Upper lobe of left lung (tissue), 6 donors: ENCODE measurements around the gene FAM168A. TPM values are rescaled to one million over a fixed set of nuclear protein-coding genes. Genes with fewer than 3 reads are reported as not detected.

ENCODE experiments used
- ATAC-seq, 2 donors: fragments of 200-7000 bp; cut with Tn5 transposase; one replicate each; pipeline ENCODE4 v1.9.1; 2022; ENCODE audit warnings: mild to moderate bottlenecking in 2 of 2, moderate library complexity in 2 of 2; ENCODE audit not compliant: low FRiP score in 2 of 2
- DNase-seq, 2 donors: peaks; one replicate each; pipeline ENCODE4 v3.0.0-alpha.2; 2019 to 2020
- H3K27ac ChIP-seq, 4 donors: fragments of 200-600 bp; sonication (generic); one replicate each; pipeline ENCODE4 v1.5.1; 2016 to 2019
- H3K27me3 ChIP-seq, 4 donors: fragments of 200-600 bp; sonication (generic); one replicate each; pipeline ENCODE4 v1.5.1; 2017 to 2019
- H3K36me3 ChIP-seq, 4 donors: fragments of 200-600 bp; sonication (generic); one replicate each; pipeline ENCODE4 v1.5.1; 2016 to 2019
- H3K4me1 ChIP-seq, 4 donors: fragments of 200-600 bp; sonication (generic); one replicate each; pipeline ENCODE4 v1.5.1; 2018 to 2019
- H3K4me3 ChIP-seq, 4 donors: fragments of 200-600 bp; sonication (generic); one replicate each; pipeline ENCODE4 v1.5.1; 2017 to 2019; ENCODE audit warnings: mild to moderate bottlenecking in 2 of 4, moderate library complexity in 1 of 4
- H3K9me3 ChIP-seq, 4 donors: fragments of 200-600 bp; sonication (generic); one replicate each; pipeline ENCODE4 v1.5.1; 2018 to 2019
- CTCF ChIP-seq, 6 experiments: fragments of 450-650 bp in 4 of 6; fragments of 200-600 bp in 2 of 6; sonication (generic) in 2 of 6; IDR thresholded peaks; one replicate each; pipeline ENCODE4 v1.5.1; 2016 to 2019; ENCODE audit warnings: antibody characterized with exemption in 6 of 6
- EP300 ChIP-seq, 4 donors: sonication (generic); formaldehyde crosslinking; IDR thresholded peaks; one replicate each; pipeline ENCODE4 v1.5.1; 2017; ENCODE audit warnings: antibody characterized with exemption in 4 of 4, control low read depth in 2 of 4
- POLR2A ChIP-seq, 4 donors: fragments of 450-650 bp; IDR thresholded peaks; one replicate each; pipeline ENCODE4 v1.5.1; 2016 to 2017; ENCODE audit warnings: antibody characterized with exemption in 4 of 4, mild to moderate bottlenecking in 2 of 4
- POLR2AphosphoS5 ChIP-seq, 2 donors: sonication (generic); formaldehyde crosslinking; IDR thresholded peaks; one replicate each; pipeline ENCODE4 v1.5.1; 2017; ENCODE audit warnings: antibody characterized with exemption in 2 of 2
- WGBS, 2 donors: methylation state at CpG; one replicate each; pipeline ENCODE4 v1.1.5; 2017 to 2018; 5-methylcytosine and 5-hydroxymethylcytosine counted together
- total RNA-seq, 6 donors: library from RNA; depleted of rRNA in 4 of 6; stranded (reverse); fragments of >200 nt in 4 of 6; gene quantifications; one replicate each; pipeline versions ENCODE4 v1.1.0 to v1.2.1, GENCODE V29; 2016 to 2021
- donor health status: DM: no; HTN: no; CAD: no; lungs with moderate emphysema.
- donor health status: DM: no; HTN: yes; CAD: no; lungs with severe emphysema.

Gene FAM168A
- total RNA-seq, 6 donors from 2014 or later = 15.7 to 30.7 (median 24.1) TPM

GRCh38 chr11:73596547-73596946 lies 1.4 kb downstream of the FAM168A start:
- Histone ChIP-seq H3K4me3 (peak overlapping the region in 1 of 4 donors; percentile 82), H3K36me3 (no peaks in the 10 kb centered on the region), H3K27me3 (no peaks in the 10 kb centered on the region), H3K4me1 (peaks cover 8 to 20% (median 15%) of the 10 kb centered on the region in 4 donors), H3K9me3 (no peaks in the 10 kb centered on the region), H3K27ac (no peak overlapping the region)
- TF ChIP-seq POLR2AphosphoS5 (IDR thresholded peaks at IDR 0.05) (no peak), CTCF (IDR thresholded peaks at IDR 0.05) (no peak), EP300 (IDR thresholded peaks at IDR 0.05) (no peak), POLR2A (IDR thresholded peaks at IDR 0.05) (no peak)
- DNase-seq = no peak
- ATAC-seq = no peak
- 93 to 96% methylated on average over 2 of the region's 2 CpGs for WGBS, 2 donors

- Histone ChIP-seq H3K4me1 (peaks cover 8 to 13% (median 11%) of the 10 kb centered on the region in 4 donors), H3K27ac (no peak overlapping the region), H3K27me3 (no peaks in the 10 kb centered on the region), H3K36me3 (no peaks in the 10 kb centered on the region), H3K4me3 (no peak overlapping the region), H3K9me3 (no peaks in the 10 kb centered on the region)
- DNase-seq (no peak), ATAC-seq (no peak)
- WGBS, 2 donors = 92% methylated on average over 3 of the region's 3 CpGs
- TF ChIP-seq EP300 (IDR thresholded peaks at IDR 0.05) (no peak), POLR2AphosphoS5 (IDR thresholded peaks at IDR 0.05) (no peak), CTCF (IDR thresholded peaks at IDR 0.05) (no peak), POLR2A (IDR thresholded peaks at IDR 0.05) (no peak)
Observed at GRCh38 chr11:73592640-73593039, 5.3 kb downstream of the FAM168A start.

- Histone ChIP-seq H3K27ac (no peak overlapping the region), H3K27me3 (no peaks in the 10 kb centered on the region), H3K9me3 (no peaks in the 10 kb centered on the region), H3K4me3 (no peak overlapping the region), H3K36me3 (no peaks in the 10 kb centered on the region), H3K4me1 (peaks cover 2 to 6% (median 4%) of the 10 kb centered on the region in 4 donors)
- ATAC-seq (no peak), DNase-seq (no peak)
- WGBS, 2 donors = 93 to 97% methylated on average over 4 of the region's 4 CpGs
- no peak for TF ChIP-seq CTCF (IDR thresholded peaks at IDR 0.05)
- no peak for TF ChIP-seq POLR2AphosphoS5 (IDR thresholded peaks at IDR 0.05)
- no peak for TF ChIP-seq POLR2A (IDR thresholded peaks at IDR 0.05)
- TF ChIP-seq EP300 (IDR thresholded peaks at IDR 0.05) = no peak
Observed at GRCh38 chr11:73591743-73592142, 6.2 kb downstream of the FAM168A start.

GRCh38 chr11:73590991-73591390 lies 6.9 kb downstream of the FAM168A start:
- Histone ChIP-seq H3K27ac (no peak overlapping the region), H3K9me3 (no peaks in the 10 kb centered on the region), H3K4me3 (no peak overlapping the region), H3K27me3 (no peaks in the 10 kb centered on the region), H3K36me3 (no peaks in the 10 kb centered on the region), H3K4me1 (peaks cover 0 to 2% (median 0%) of the 10 kb centered on the region in 4 donors)
- DNase-seq (no peak), ATAC-seq (no peak)
- WGBS, 2 donors = 86 to 92% methylated on average over 7 of the region's 7 CpGs
- no peak for TF ChIP-seq POLR2AphosphoS5 (IDR thresholded peaks at IDR 0.05)
- no peak for TF ChIP-seq EP300 (IDR thresholded peaks at IDR 0.05)
- no peak for TF ChIP-seq POLR2A (IDR thresholded peaks at IDR 0.05)
- no peak for TF ChIP-seq CTCF (IDR thresholded peaks at IDR 0.05)

- Histone ChIP-seq H3K27ac (no peak overlapping the region), H3K4me1 (no peaks in the 10 kb centered on the region), H3K4me3 (no peak overlapping the region), H3K27me3 (no peaks in the 10 kb centered on the region), H3K36me3 (no peaks in the 10 kb centered on the region), H3K9me3 (no peaks in the 10 kb centered on the region)
- WGBS, 2 donors = 91 to 94% methylated on average over 1 of the region's 1 CpG
- DNase-seq = no peak
- ATAC-seq = no peak
- no peak for TF ChIP-seq EP300 (IDR thresholded peaks at IDR 0.05)
- TF ChIP-seq POLR2AphosphoS5 (IDR thresholded peaks at IDR 0.05) = no peak
- TF ChIP-seq CTCF (IDR thresholded peaks at IDR 0.05) = no peak
- no peak for TF ChIP-seq POLR2A (IDR thresholded peaks at IDR 0.05)
Observed at GRCh38 chr11:73586791-73587190, 11.1 kb downstream of the FAM168A start.
